Activated CD4-positive, alpha-beta memory T cell treated with anti-CD3 and anti-CD28 coated beads for 36 hours (primary cell): Measurements from ENCODE around the gene BIRC7. TPM values are rescaled to one million over a fixed set of nuclear protein-coding genes. Genes with fewer than 3 reads are reported as not detected.

ENCODE experiments used
- CTCF ChIA-PET: fragments of 350-600 bp; sonication (Branson Sonifier 250); formaldehyde crosslinking; loops from one replicate; lab custom pipeline; 2021; ENCODE audit warnings: antibody characterized with exemption, inconsistent platforms; lab: Charles Lee
- POLR2A ChIA-PET: fragments of 350-600 bp; sonication (Branson Sonifier 250); formaldehyde crosslinking; loops from one replicate; lab custom pipeline; 2021; ENCODE audit warnings: antibody characterized with exemption; lab: Charles Lee
- DNase-seq: peaks from one replicate; pipeline ENCODE4 v3.0.0-alpha.2; 2020
- H3K27ac Mint-ChIP-seq: one replicate; pipeline ENCODE4 v1.8.0; 2021; ENCODE audit warnings: mixed read lengths
- H3K27me3 Mint-ChIP-seq: one replicate; pipeline ENCODE4 v1.8.0; 2021; ENCODE audit warnings: mixed read lengths
- H3K36me3 Mint-ChIP-seq: one replicate; pipeline ENCODE4 v1.8.0; 2021; ENCODE audit warnings: mixed read lengths
- H3K4me1 Mint-ChIP-seq: one replicate; pipeline ENCODE4 v1.8.0; 2021; ENCODE audit warnings: low read depth, mixed read lengths
- H3K4me3 Mint-ChIP-seq: one replicate; pipeline ENCODE4 v1.8.0; 2021; ENCODE audit warnings: mild to moderate bottlenecking, mixed read lengths
- H3K9me3 Mint-ChIP-seq: one replicate; pipeline ENCODE4 v1.8.0; 2021; ENCODE audit warnings: mixed read lengths
- intact Hi-C: fragments of 100-400 bp; cut with micrococcal nuclease; formaldehyde crosslinking; loops from one replicate; pipeline ENCODE4 v1.15.1; 2023
- total RNA-seq, 2 experiments: library from RNA; stranded (reverse); gene quantifications; one replicate each; pipeline ENCODE4 v1.2.3, GENCODE V29; 2021

Gene BIRC7
- total RNA-seq, 2 experiments from 2014 or later: not detected

- H3K9me3 Mint-ChIP-seq: no peaks in the 10 kb centered on the region
- no peak within 1 kb of the TSS for H3K4me3 Mint-ChIP-seq
- peaks cover 3% of the 10 kb centered on the region for H3K4me1 Mint-ChIP-seq
- POLR2A ChIA-PET: no interaction called here
- H3K27ac Mint-ChIP-seq: no peak within 1 kb of the TSS
- intact Hi-C loops: no loop called here
- CTCF ChIA-PET: interaction anchor here (2.3 kb wide), 1 partner anchor 31 kb away, joined by 6 read pairs; no protein-coding TSS in a partner anchor
- H3K36me3 Mint-ChIP-seq: no peaks in the 10 kb centered on the region
- H3K27me3 Mint-ChIP-seq: peaks cover 43% of the 10 kb centered on the region
- no peak for DNase-seq
Observed at GRCh38 chr20:63254232-63254605, 18.5 kb downstream of the BIRC7 start, which contains the start of gene NKAIN4. NKAIN4 (minus strand) TSS chr20:63254463; CDS start chr20:63254450, 13 bp downstream.

- Mint-ChIP-seq H3K27ac (no peak overlapping the region), H3K27me3 (peaks cover 42% of the 10 kb centered on the region), H3K4me3 (no peak overlapping the region), H3K9me3 (no peaks in the 10 kb centered on the region), H3K36me3 (no peaks in the 10 kb centered on the region), H3K4me1 (peaks cover 3% of the 10 kb centered on the region)
- ChIA-PET CTCF (no interaction called here), POLR2A (no interaction called here)
- DNase-seq: no peak
- intact Hi-C loops: no loop called here
Observed at GRCh38 chr20:63254606-63255384, 19.1 kb downstream of the BIRC7 start.

- ChIA-PET POLR2A (no interaction called here), CTCF (no interaction called here)
- H3K27ac Mint-ChIP-seq: no peak overlapping the region
- peaks cover 3% of the 10 kb centered on the region for H3K4me1 Mint-ChIP-seq
- H3K27me3 Mint-ChIP-seq: peaks cover 35% of the 10 kb centered on the region
- H3K4me3 Mint-ChIP-seq: no peak overlapping the region
- H3K36me3 Mint-ChIP-seq: no peaks in the 10 kb centered on the region
- H3K9me3 Mint-ChIP-seq: no peaks in the 10 kb centered on the region
- intact Hi-C loops: no loop called here
- DNase-seq: no peak
Observed at GRCh38 chr20:63255931-63256704, 20.4 kb downstream of the BIRC7 start.

- Mint-ChIP-seq H3K27ac (no peak overlapping the region), H3K36me3 (no peaks in the 10 kb centered on the region), H3K4me3 (no peak overlapping the region), H3K27me3 (peaks cover 35% of the 10 kb centered on the region), H3K4me1 (peaks cover 3% of the 10 kb centered on the region), H3K9me3 (no peaks in the 10 kb centered on the region)
- no peak for DNase-seq
- intact Hi-C loops: no loop called here
- ChIA-PET CTCF (no interaction called here), POLR2A (no interaction called here)
Observed at GRCh38 chr20:63256954-63257353, 21.2 kb downstream of the BIRC7 start.

GRCh38 chr20:63257629-63258028, 21.9 kb downstream of the BIRC7 start:
- CTCF ChIA-PET: interaction anchor here (1.2 kb wide), 1 partner anchor 35 kb away, joined by 4 read pairs; no protein-coding TSS in a partner anchor
- Mint-ChIP-seq H3K4me3 (no peak overlapping the region), H3K9me3 (no peaks in the 10 kb centered on the region), H3K4me1 (peaks cover 5% of the 10 kb centered on the region), H3K36me3 (no peaks in the 10 kb centered on the region), H3K27ac (no peak overlapping the region), H3K27me3 (peaks cover 35% of the 10 kb centered on the region)
- intact Hi-C loops: no loop called here
- POLR2A ChIA-PET: no interaction called here
- no peak for DNase-seq

GRCh38 chr20:63258781-63259180, 23.1 kb downstream of the BIRC7 start:
- peaks cover 30% of the 10 kb centered on the region for H3K27me3 Mint-ChIP-seq
- ChIA-PET POLR2A (no interaction called here), CTCF (no interaction called here)
- no peaks in the 10 kb centered on the region for H3K36me3 Mint-ChIP-seq
- H3K9me3 Mint-ChIP-seq: no peaks in the 10 kb centered on the region
- H3K4me3 Mint-ChIP-seq: no peak overlapping the region
- DNase-seq: no peak
- intact Hi-C loops: no loop called here
- no peak overlapping the region for H3K27ac Mint-ChIP-seq
- H3K4me1 Mint-ChIP-seq: peaks cover 2% of the 10 kb centered on the region

GRCh38 chr20:63259734-63260460, 24.2 kb downstream of the BIRC7 start:
- Mint-ChIP-seq H3K4me3 (no peak overlapping the region), H3K9me3 (no peaks in the 10 kb centered on the region), H3K27ac (no peak overlapping the region), H3K27me3 (peaks cover 31% of the 10 kb centered on the region), H3K4me1 (peaks cover 2% of the 10 kb centered on the region), H3K36me3 (no peaks in the 10 kb centered on the region)
- ChIA-PET CTCF (interaction anchor here (2.0 kb wide), 1 partner anchor 37 kb away, joined by 7 read pairs; no protein-coding TSS in a partner anchor), POLR2A (no interaction called here)
- intact Hi-C loops: no loop called here
- no peak for DNase-seq

GRCh38 chr20:63260521-63260920, 24.8 kb downstream of the BIRC7 start:
- Mint-ChIP-seq H3K9me3 (no peaks in the 10 kb centered on the region), H3K4me1 (peaks cover 2% of the 10 kb centered on the region), H3K4me3 (no peak overlapping the region), H3K27ac (no peak overlapping the region), H3K36me3 (no peaks in the 10 kb centered on the region), H3K27me3 (peaks cover 25% of the 10 kb centered on the region)
- DNase-seq: no peak
- ChIA-PET POLR2A (no interaction called here), CTCF (interaction anchor here (2.0 kb wide), 1 partner anchor 37 kb away, joined by 7 read pairs; no protein-coding TSS in a partner anchor)
- intact Hi-C loops: no loop called here

- Mint-ChIP-seq H3K27ac (no peak overlapping the region), H3K4me1 (peaks cover 2% of the 10 kb centered on the region), H3K36me3 (no peaks in the 10 kb centered on the region), H3K27me3 (peaks cover 24% of the 10 kb centered on the region), H3K9me3 (no peaks in the 10 kb centered on the region), H3K4me3 (no peak overlapping the region)
- CTCF ChIA-PET: interaction anchor here (2.0 kb wide), 1 partner anchor 38 kb away, joined by 7 read pairs; no protein-coding TSS in a partner anchor
- POLR2A ChIA-PET: no interaction called here
- DNase-seq: no peak
- intact Hi-C loops: no loop called here
Observed at GRCh38 chr20:63261060-63261794, 25.5 kb downstream of the BIRC7 start.

- no peak overlapping the region for H3K27ac Mint-ChIP-seq
- peaks cover 19% of the 10 kb centered on the region for H3K27me3 Mint-ChIP-seq
- no peak for DNase-seq
- POLR2A ChIA-PET: no interaction called here
- no peak overlapping the region for H3K4me3 Mint-ChIP-seq
- H3K9me3 Mint-ChIP-seq: no peaks in the 10 kb centered on the region
- CTCF ChIA-PET: no interaction called here
- peaks cover 2% of the 10 kb centered on the region for H3K4me1 Mint-ChIP-seq
- no peaks in the 10 kb centered on the region for H3K36me3 Mint-ChIP-seq
- intact Hi-C loops: no loop called here
Observed at GRCh38 chr20:63261795-63262528, 26.3 kb downstream of the BIRC7 start.

GRCh38 chr20:63262836-63263235, 27.1 kb downstream of the BIRC7 start:
- H3K4me3 Mint-ChIP-seq: no peak overlapping the region
- H3K27me3 Mint-ChIP-seq: peaks cover 16% of the 10 kb centered on the region
- H3K9me3 Mint-ChIP-seq: no peaks in the 10 kb centered on the region
- POLR2A ChIA-PET: no interaction called here
- H3K36me3 Mint-ChIP-seq: no peaks in the 10 kb centered on the region
- CTCF ChIA-PET: no interaction called here
- no peak for DNase-seq
- H3K27ac Mint-ChIP-seq: no peak overlapping the region
- peaks cover 2% of the 10 kb centered on the region for H3K4me1 Mint-ChIP-seq
- intact Hi-C loops: no loop called here
